Loucy (cell line): ENCODE results near the gene VPREB3.

Experiments used
- H2AFZ ChIP-seq: fragments of 200-600 bp; sonication (generic); 2 replicates; pipeline ENCODE4 v1.6.0; 2016; ENCODE audit warnings: antibody characterized with exemption, mild to moderate bottlenecking, low read length, moderate library complexity
- H3F3A ChIP-seq: fragments of 200-600 bp; 2 replicates; pipeline ENCODE4 v1.6.0; 2016; ENCODE audit warnings: antibody characterized with exemption, low read depth, mild to moderate bottlenecking
- H3K27me3 ChIP-seq: fragments of 200-600 bp; sonication (generic); 2 replicates; pipeline ENCODE4 v1.6.1; 2014; ENCODE audit warnings: low read length, mild to moderate bottlenecking; ENCODE audit not compliant: insufficient read depth, poor library complexity, severe bottlenecking
- H3K36me3 ChIP-seq: fragments of 200-600 bp; sonication (generic); 2 replicates; pipeline ENCODE4 v1.6.1; 2016; ENCODE audit warnings: low read length; ENCODE audit not compliant: insufficient read depth
- H3K4me1 ChIP-seq: fragments of 200-600 bp; sonication (generic); 2 replicates; pipeline ENCODE4 v1.5.1; 2014; ENCODE audit warnings: low read length, mild to moderate bottlenecking; ENCODE audit not compliant: insufficient read depth, poor library complexity, severe bottlenecking
- H3K4me2 ChIP-seq: fragments of 200-600 bp; sonication (generic); 2 replicates; pipeline ENCODE4 v1.6.0; 2014; ENCODE audit warnings: antibody characterized with exemption, low read length, low read depth, mild to moderate bottlenecking; ENCODE audit not compliant: poor library complexity, severe bottlenecking
- H3K4me3 ChIP-seq: fragments of 200-600 bp; sonication (generic); 2 replicates; pipeline ENCODE4 v1.5.1; 2014; ENCODE audit warnings: low read length, mild to moderate bottlenecking, mixed read lengths; ENCODE audit not compliant: poor library complexity, severe bottlenecking
- H3K79me2 ChIP-seq: fragments of 200-600 bp; sonication (generic); 2 replicates; pipeline ENCODE4 v1.6.1; 2014; ENCODE audit warnings: low read length; ENCODE audit not compliant: insufficient read depth
- H3K9ac ChIP-seq: fragments of 200-600 bp; sonication (generic); 2 replicates; pipeline ENCODE4 v1.6.0; 2014; ENCODE audit warnings: mild to moderate bottlenecking, low read depth, low read length, moderate library complexity; ENCODE audit not compliant: poor library complexity, severe bottlenecking
- H3K9me2 ChIP-seq: fragments of 200-600 bp; sonication (generic); replicated peaks from 2 replicates; pipeline ENCODE4 v1.6.1; 2016; ENCODE audit warnings: low read depth, low read length, mixed read lengths
- H3K9me3 ChIP-seq: fragments of 200-600 bp; sonication (generic); 2 replicates; pipeline ENCODE4 v1.6.1; 2014; ENCODE audit warnings: mild to moderate bottlenecking, antibody characterized with exemption, low read length, low read depth; ENCODE audit not compliant: insufficient read depth
- H4K20me1 ChIP-seq: fragments of 200-600 bp; sonication (generic); 2 replicates; pipeline ENCODE4 v1.6.0; 2014; ENCODE audit warnings: antibody characterized with exemption, low read length, mild to moderate bottlenecking; ENCODE audit not compliant: insufficient read depth, poor library complexity, severe bottlenecking
- CTCF ChIP-seq: fragments of 200-600 bp; sonication (generic); conservative IDR thresholded peaks from 2 replicates; pipeline ENCODE4 v1.5.1; 2014; ENCODE audit warnings: mild to moderate bottlenecking, antibody characterized with exemption, low read length
- EZH2phosphoT487 ChIP-seq: fragments of 200-600 bp; IDR thresholded peaks from 2 replicates; pipeline ENCODE4 v1.6.1; 2018; ENCODE audit warnings: antibody characterized with exemption, mild to moderate bottlenecking, moderate library complexity, borderline replicate concordance

Gene VPREB3

GRCh38 chr22:23722724-23723123, 31.5 kb downstream of the VPREB3 start:
- Histone ChIP-seq H3K79me2 (no peaks in the 10 kb centered on the region), H2AFZ (no peak overlapping the region), H3K27me3 (no peaks in the 10 kb centered on the region), H3K4me1 (peaks cover 3% of the 10 kb centered on the region), H4K20me1 (no peaks in the 10 kb centered on the region), H3K4me2 (no peak overlapping the region), H3K36me3 (no peaks in the 10 kb centered on the region), H3K9ac (no peak overlapping the region), H3F3A (no peaks in the 10 kb centered on the region), H3K9me2 (no peaks in the 10 kb centered on the region), H3K4me3 (no peak overlapping the region), H3K9me3 (no peaks in the 10 kb centered on the region)
- TF ChIP-seq CTCF (no peak), EZH2phosphoT487 (no peak)

- H3F3A ChIP-seq = no peaks in the 10 kb centered on the region
- H3K79me2 ChIP-seq = peaks cover under 1% of the 10 kb centered on the region; the same call in 1 of the 2 replicates
- no peak overlapping the region for H3K4me3 ChIP-seq
- no peaks in the 10 kb centered on the region for H3K9me2 ChIP-seq
- H3K27me3 ChIP-seq = no peaks in the 10 kb centered on the region
- H4K20me1 ChIP-seq = no peaks in the 10 kb centered on the region
- H3K9ac ChIP-seq = no peak overlapping the region
- no peak overlapping the region for H3K4me2 ChIP-seq
- H2AFZ ChIP-seq = no peak overlapping the region
- no peaks in the 10 kb centered on the region for H3K36me3 ChIP-seq
- no peaks in the 10 kb centered on the region for H3K9me3 ChIP-seq
- TF ChIP-seq EZH2phosphoT487 (no peak), CTCF (no peak)
- peaks cover 7% of the 10 kb centered on the region for H3K4me1 ChIP-seq
Measured at GRCh38 chr22:23722160-23722559, 32.1 kb downstream of the VPREB3 start.

GRCh38 chr22:23720855-23721254, 33.4 kb downstream of the VPREB3 start:
- Histone ChIP-seq H2AFZ (no peak overlapping the region), H3K4me2 (no peak overlapping the region), H3K79me2 (peaks cover 13% of the 10 kb centered on the region), H3K4me3 (no peak overlapping the region), H3K9me2 (no peaks in the 10 kb centered on the region), H4K20me1 (peaks cover 3% of the 10 kb centered on the region), H3K9me3 (no peaks in the 10 kb centered on the region), H3K4me1 (peaks cover 16% of the 10 kb centered on the region), H3K27me3 (no peaks in the 10 kb centered on the region), H3K36me3 (no peaks in the 10 kb centered on the region), H3F3A (no peaks in the 10 kb centered on the region), H3K9ac (no peak overlapping the region)
- TF ChIP-seq EZH2phosphoT487 = no peak
- TF ChIP-seq CTCF = no peak
